GM19099 (cell line): ENCODE data around the gene UBAP1.

Experiments used
- POLR2A ChIP-seq: IDR thresholded peaks from 3 replicates; pipeline ENCODE4 v1.6.1; 2011; ENCODE audit warnings: low read depth; ENCODE audit not compliant: insufficient read length; ENCODE audit errors: extremely low read depth

The UBAP1 gene

GRCh38 chr9:34271265-34272006 is 92.6 kb downstream of the UBAP1 start:
- TF ChIP-seq POLR2A, result no peak

- no peak for TF ChIP-seq POLR2A
Observed at GRCh38 chr9:34272101-34272541, 93.3 kb downstream of the UBAP1 start.

GRCh38 chr9:34275811-34276210 is 97.0 kb downstream of the UBAP1 start:
- TF ChIP-seq POLR2A, result no peak

GRCh38 chr9:34276772-34277171 is 97.9 kb downstream of the UBAP1 start:
- no peak for TF ChIP-seq POLR2A

- TF ChIP-seq POLR2A, result no peak
Observed at GRCh38 chr9:34279411-34279810, 100.6 kb downstream of the UBAP1 start.

GRCh38 chr9:34282096-34282495 is 103.3 kb downstream of the UBAP1 start:
- TF ChIP-seq POLR2A, result no peak

- no peak for TF ChIP-seq POLR2A
Observed at GRCh38 chr9:34289159-34289558, 110.3 kb downstream of the UBAP1 start.

- no peak for TF ChIP-seq POLR2A
Observed at GRCh38 chr9:34291023-34291422, 112.2 kb downstream of the UBAP1 start.

GRCh38 chr9:34291423-34291822 is 112.6 kb downstream of the UBAP1 start:
- no peak for TF ChIP-seq POLR2A

GRCh38 chr9:34292552-34292951 is 113.7 kb downstream of the UBAP1 start:
- no peak for TF ChIP-seq POLR2A
